Tibial artery (tissue), 4 donors: ENCODE measurements around the gene METAP2.

Source experiments
- DNase-seq, 2 donors: peaks; one replicate each; pipeline ENCODE4 v3.0.0-alpha.2; 2019
- H3K27ac ChIP-seq, 2 donors: fragments of 200-600 bp; sonication (generic) in 1 of 2; 1 replicate in 1 of 2; 2 replicates in 1 of 2; pipeline ENCODE4 v1.5.1; 2018 to 2019; ENCODE audit warnings: mild to moderate bottlenecking in 1 of 2
- H3K27me3 ChIP-seq, 2 donors: fragments of 200-600 bp; sonication (generic) in 1 of 2; one replicate each; pipeline versions ENCODE4 v1.5.1 to v1.6.0; 2016 to 2019
- H3K36me3 ChIP-seq, 3 donors: fragments of 200-600 bp; sonication (generic) in 2 of 3; one replicate each; pipeline ENCODE4 v1.5.1; 2016 to 2019; ENCODE audit warnings: mild to moderate bottlenecking in 2 of 3
- H3K4me1 ChIP-seq, 4 donors: fragments of 200-600 bp; sonication (generic) in 2 of 4; 1 replicate in 3 of 4; 2 replicates in 1 of 4; pipeline ENCODE4 v1.5.1; 2016 to 2019
- H3K4me3 ChIP-seq, 2 donors: fragments of 200-600 bp; sonication (generic) in 1 of 2; 1 replicate in 1 of 2; 2 replicates in 1 of 2; pipeline ENCODE4 v1.5.1; 2018 to 2019; ENCODE audit warnings: mild to moderate bottlenecking in 2 of 2
- H3K9me3 ChIP-seq, 3 donors: fragments of 200-600 bp; sonication (generic) in 1 of 3; one replicate each; pipeline ENCODE4 v1.5.1; 2016 to 2019
- CTCF ChIP-seq, 2 experiments: fragments of 200-600 bp in 1 of 2; fragments of 450-650 bp in 1 of 2; IDR thresholded peaks; one replicate each; pipeline ENCODE4 v1.5.1; 2017 to 2019; ENCODE audit warnings: antibody characterized with exemption in 2 of 2, mild to moderate bottlenecking in 1 of 2, moderate library complexity in 1 of 2
- intact Hi-C: fragments of 100-400 bp; cut with DNase I; formaldehyde crosslinking; loops from one replicate; pipeline ENCODE4 v1.15.0; 2023; ENCODE audit warnings: low total_unique reads

The METAP2 gene

GRCh38 chr12:95494888-95495287 is 20.9 kb downstream of the METAP2 start:
- H3K27me3 ChIP-seq, result no peaks in the 10 kb centered on the region
- H3K9me3 ChIP-seq, result no peaks in the 10 kb centered on the region
- no peaks in the 10 kb centered on the region for H3K4me1 ChIP-seq
- intact Hi-C loops, result no loop called here
- no peak overlapping the region for H3K4me3 ChIP-seq
- H3K27ac ChIP-seq, result no peak overlapping the region
- DNase-seq, result no peak
- TF ChIP-seq CTCF (IDR thresholded peaks at IDR 0.05), result no peak
- peaks cover 53 to 72% (median 67%) of the 10 kb centered on the region in 3 donors for H3K36me3 ChIP-seq

GRCh38 chr12:95495433-95495832 is 21.5 kb downstream of the METAP2 start:
- peaks cover 54 to 74% (median 64%) of the 10 kb centered on the region in 3 donors for H3K36me3 ChIP-seq
- intact Hi-C loops, result no loop called here
- TF ChIP-seq CTCF (IDR thresholded peaks at IDR 0.05), result no peak
- H3K4me3 ChIP-seq, result no peak overlapping the region
- DNase-seq, result no peak
- H3K27me3 ChIP-seq, result no peaks in the 10 kb centered on the region
- H3K27ac ChIP-seq, result no peak overlapping the region
- H3K4me1 ChIP-seq, result no peaks in the 10 kb centered on the region
- no peaks in the 10 kb centered on the region for H3K9me3 ChIP-seq

- intact Hi-C loops, result no loop called here
- H3K4me1 ChIP-seq, result no peaks in the 10 kb centered on the region
- H3K27ac ChIP-seq, result no peak overlapping the region
- H3K4me3 ChIP-seq, result no peak overlapping the region
- no peak for DNase-seq
- no peak for TF ChIP-seq CTCF (IDR thresholded peaks at IDR 0.05)
- H3K27me3 ChIP-seq, result no peaks in the 10 kb centered on the region
- no peaks in the 10 kb centered on the region for H3K9me3 ChIP-seq
- peaks cover 54 to 79% (median 67%) of the 10 kb centered on the region in 3 donors for H3K36me3 ChIP-seq
Measured at GRCh38 chr12:95497031-95497430, 23.1 kb downstream of the METAP2 start.

GRCh38 chr12:95498968-95499367 is 25.0 kb downstream of the METAP2 start:
- Histone ChIP-seq H3K36me3 (peaks cover 64 to 95% (median 78%) of the 10 kb centered on the region in 3 donors), H3K27me3 (no peaks in the 10 kb centered on the region), H3K4me3 (no peak overlapping the region), H3K4me1 (no peaks in the 10 kb centered on the region), H3K27ac (no peak overlapping the region), H3K9me3 (no peaks in the 10 kb centered on the region)
- no peak for DNase-seq
- intact Hi-C loops, result no loop called here
- TF ChIP-seq CTCF (IDR thresholded peaks at IDR 0.05), result no peak

GRCh38 chr12:95499772-95500171 is 25.8 kb downstream of the METAP2 start:
- no peaks in the 10 kb centered on the region for H3K27me3 ChIP-seq
- no peaks in the 10 kb centered on the region for H3K4me1 ChIP-seq
- DNase-seq, result no peak
- no peaks in the 10 kb centered on the region for H3K9me3 ChIP-seq
- H3K27ac ChIP-seq, result no peak overlapping the region
- TF ChIP-seq CTCF (IDR thresholded peaks at IDR 0.05), result no peak
- H3K4me3 ChIP-seq, result no peak overlapping the region
- intact Hi-C loops, result no loop called here
- H3K36me3 ChIP-seq, result peaks cover 65 to 95% (median 78%) of the 10 kb centered on the region in 3 donors

- TF ChIP-seq CTCF (IDR thresholded peaks at IDR 0.05), result no peak
- peaks cover 47 to 75% (median 53%) of the 10 kb centered on the region in 3 donors for H3K36me3 ChIP-seq
- intact Hi-C loops, result no loop called here
- H3K4me1 ChIP-seq, result peaks cover 0 to 29% (median 11%) of the 10 kb centered on the region in 4 donors
- H3K27me3 ChIP-seq, result no peaks in the 10 kb centered on the region
- H3K27ac ChIP-seq, result no peak overlapping the region
- DNase-seq, result no peak
- no peaks in the 10 kb centered on the region for H3K9me3 ChIP-seq
- H3K4me3 ChIP-seq, result no peak overlapping the region
Measured at GRCh38 chr12:95504140-95504539, 30.2 kb downstream of the METAP2 start.
